ENCODE results near the gene JARID2. TPM values are rescaled to one million over a fixed set of nuclear protein-coding genes. Genes with fewer than 3 reads are reported as not detected.

Gene JARID2
- total RNA-seq, 4 donors from 2014 or later = 10.8 to 31.6 (median 14.3) TPM

DNA sequence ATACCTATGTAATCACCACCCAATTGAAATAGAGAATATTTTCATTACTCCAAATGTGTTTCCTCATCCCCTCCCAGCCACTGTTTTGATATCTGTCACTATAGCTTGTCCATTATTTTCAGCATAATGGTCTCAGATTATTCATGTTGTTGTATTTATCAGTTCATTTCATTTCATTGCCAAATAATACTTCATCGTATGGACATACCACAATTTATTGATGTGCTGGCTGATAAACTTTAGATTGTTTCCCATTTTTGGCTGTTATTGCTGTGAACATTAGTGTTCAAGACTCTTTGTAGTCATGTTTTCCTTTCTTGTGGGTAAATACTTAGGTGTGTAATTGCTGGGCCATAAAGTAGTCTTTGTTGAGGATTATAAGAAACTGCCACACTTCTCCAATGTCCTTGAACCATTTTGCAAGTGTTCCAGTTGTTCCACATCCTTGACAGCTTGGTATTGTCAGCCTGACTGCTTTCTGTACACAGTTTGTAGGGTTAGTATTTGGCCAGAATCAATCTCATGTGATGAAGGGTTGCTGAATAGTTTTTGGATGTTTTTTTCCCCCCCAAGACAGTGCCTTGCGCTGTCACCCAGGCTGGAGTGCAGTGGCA, 44.3 kb downstream of the JARID2 start:
- DNase-seq (ENCODE audit: low spot score) = no peak
- no peak for ATAC-seq (ENCODE audit: low FRiP score)

DNA sequence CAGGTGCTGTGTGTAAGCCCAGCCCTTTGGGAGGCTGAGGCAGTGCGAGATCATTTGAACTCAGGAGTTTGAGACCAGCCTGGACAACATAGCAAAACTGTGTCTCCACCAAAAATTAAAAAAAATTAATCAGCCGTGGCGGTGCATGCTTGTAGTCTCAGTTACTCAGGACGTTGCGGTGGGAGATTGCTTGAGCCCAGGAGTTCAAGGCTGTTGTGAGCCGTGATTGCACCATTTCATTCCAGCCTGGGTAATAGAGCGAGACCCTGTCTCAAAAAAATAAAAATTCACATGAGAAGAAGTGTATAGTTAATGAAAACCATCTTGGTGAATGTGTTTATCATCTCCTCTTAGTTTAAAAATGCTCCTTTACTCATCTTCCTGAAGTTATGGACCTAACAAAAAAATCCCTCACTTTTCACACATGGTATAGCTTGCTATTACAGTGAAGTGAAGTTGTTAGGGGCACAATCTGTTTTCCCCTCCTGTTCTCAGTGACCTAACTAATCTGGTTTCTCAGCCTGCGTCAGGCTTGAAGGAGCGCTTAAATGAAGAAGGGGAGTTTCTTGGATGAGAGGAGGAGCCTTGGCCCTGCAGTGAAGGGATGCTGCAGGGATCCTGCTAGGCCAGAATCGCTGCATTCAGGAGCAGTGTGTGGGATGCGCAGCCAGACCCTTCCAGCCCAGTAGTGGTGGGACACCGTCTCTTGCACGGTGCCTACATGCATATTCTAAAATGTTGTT, 45.3 kb downstream of the JARID2 start:
- no peak for DNase-seq (ENCODE audit: low spot score)
- TF ChIP-seq, protein P1, sequence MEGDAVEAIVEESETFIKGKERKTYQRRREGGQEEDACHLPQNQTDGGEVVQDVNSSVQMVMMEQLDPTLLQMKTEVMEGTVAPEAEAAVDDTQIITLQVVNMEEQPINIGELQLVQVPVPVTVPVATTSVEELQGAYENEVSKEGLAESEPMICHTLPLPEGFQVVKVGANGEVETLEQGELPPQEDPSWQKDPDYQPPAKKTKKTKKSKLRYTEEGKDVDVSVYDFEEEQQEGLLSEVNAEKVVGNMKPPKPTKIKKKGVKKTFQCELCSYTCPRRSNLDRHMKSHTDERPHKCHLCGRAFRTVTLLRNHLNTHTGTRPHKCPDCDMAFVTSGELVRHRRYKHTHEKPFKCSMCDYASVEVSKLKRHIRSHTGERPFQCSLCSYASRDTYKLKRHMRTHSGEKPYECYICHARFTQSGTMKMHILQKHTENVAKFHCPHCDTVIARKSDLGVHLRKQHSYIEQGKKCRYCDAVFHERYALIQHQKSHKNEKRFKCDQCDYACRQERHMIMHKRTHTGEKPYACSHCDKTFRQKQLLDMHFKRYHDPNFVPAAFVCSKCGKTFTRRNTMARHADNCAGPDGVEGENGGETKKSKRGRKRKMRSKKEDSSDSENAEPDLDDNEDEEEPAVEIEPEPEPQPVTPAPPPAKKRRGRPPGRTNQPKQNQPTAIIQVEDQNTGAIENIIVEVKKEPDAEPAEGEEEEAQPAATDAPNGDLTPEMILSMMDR (IDR thresholded peaks at IDR 0.05) = no peak
- no peak for ATAC-seq (ENCODE audit: low FRiP score)

More for the DNA sequence above, 44.3 kb downstream of the JARID2 start:
- TF ChIP-seq, protein P1 (IDR thresholded peaks at IDR 0.05) = no peak

DNA sequence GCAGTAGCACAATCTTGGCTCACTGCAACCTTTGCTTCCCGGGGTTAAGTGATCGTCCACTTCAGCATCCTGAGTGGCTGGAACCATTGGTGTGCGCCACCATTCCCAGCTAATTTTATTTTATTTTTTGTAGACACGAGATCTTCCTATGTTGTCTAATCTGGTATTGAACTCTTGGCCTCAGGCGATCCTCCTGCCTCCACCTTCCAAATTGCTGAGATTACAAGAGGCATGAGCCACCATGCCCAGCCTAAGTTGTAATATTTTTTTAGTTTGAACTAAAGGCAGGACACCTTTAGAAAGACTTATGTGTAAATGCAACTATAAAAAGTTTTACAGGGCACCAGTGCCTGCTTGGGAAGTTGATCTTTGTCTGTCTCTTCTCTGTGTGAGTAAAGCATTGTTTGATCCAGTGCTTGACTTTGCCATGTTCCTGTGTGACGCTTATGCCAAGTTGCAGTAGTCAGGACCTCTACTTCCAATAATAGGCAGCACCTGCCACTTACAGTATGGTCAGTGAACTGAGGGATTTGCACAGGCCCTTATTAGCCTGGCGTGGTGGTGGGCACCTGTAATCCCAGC, 46.9 kb downstream of the JARID2 start:
- ATAC-seq (ENCODE audit: low FRiP score) = no peak
- TF ChIP-seq, protein P1 (IDR thresholded peaks at IDR 0.05) = no peak
- no peak for DNase-seq (ENCODE audit: low spot score)

DNA sequence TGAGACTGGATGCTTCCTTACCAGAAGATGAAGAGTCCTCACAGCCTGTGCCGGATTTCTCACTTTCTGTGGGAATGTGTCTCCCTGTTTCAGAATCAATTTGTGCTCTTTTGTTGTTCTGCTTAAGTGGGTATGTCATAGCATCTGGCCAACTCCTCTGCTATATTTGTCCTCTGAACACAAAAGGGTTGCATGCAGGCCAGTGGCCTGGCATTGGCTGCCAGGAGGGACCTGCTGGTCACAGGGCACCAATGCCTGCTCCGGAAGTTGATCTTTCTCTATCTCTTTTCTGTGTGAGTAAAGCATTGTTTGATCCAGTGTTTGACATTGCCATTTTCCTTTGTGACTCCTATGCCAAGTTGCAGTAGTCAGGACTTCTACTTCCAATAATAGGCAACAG, 47.8 kb downstream of the JARID2 start:
- ATAC-seq (ENCODE audit: low FRiP score) = no peak
- TF ChIP-seq, protein P1 (IDR thresholded peaks at IDR 0.05) = no peak
- no peak for DNase-seq (ENCODE audit: low spot score)

DNA sequence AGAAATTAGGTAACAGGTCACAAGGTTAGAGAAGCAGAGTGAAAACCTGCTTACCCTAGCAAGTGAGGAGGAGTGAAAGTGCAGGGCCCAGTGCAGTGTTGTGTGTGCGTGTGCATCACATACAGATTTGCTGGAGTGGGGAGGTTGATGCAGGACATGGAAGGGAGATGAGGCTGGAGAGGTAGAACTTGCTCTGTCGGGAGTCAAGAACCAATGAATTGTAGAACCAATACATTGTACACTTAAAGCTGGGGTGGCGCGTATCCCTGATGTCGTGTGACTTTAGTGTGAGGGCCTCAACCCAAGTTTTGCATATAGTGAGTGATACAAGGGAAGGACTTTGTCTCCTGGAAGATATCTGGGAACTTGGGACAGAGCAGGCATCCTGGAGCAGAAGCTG, 48.6 kb downstream of the JARID2 start:
- DNase-seq (ENCODE audit: low spot score) (no peak), ATAC-seq (ENCODE audit: low FRiP score) (no peak)
- TF ChIP-seq, protein P1 (IDR thresholded peaks at IDR 0.05) = no peak

DNA sequence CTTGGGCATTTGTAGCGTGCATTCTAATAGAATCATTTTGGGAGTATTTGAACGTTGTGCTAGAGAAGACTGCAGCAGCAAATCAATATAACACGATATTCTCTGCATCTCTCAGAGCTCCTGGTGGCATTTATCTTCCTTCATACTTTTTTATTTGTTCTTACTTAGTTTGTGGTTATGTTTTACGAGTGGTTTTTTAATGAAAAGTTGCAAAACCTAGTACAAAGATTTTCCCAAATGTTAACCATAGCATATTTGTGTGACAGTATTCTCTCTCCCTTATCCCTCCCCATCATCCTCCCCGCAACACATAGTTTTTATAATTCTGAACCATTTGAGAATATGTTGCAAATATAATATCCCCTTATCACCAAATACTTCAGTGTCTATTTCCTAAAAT, 50.4 kb downstream of the JARID2 start:
- DNase-seq (ENCODE audit: low spot score) (no peak), ATAC-seq (ENCODE audit: low FRiP score) (no peak)
- TF ChIP-seq, protein P1 (IDR thresholded peaks at IDR 0.05) = no peak
